ENCODE measurements around the gene ARRDC2.

The ARRDC2 gene

GRCh38 chr19:17968362-17968761 is 39.6 kb upstream of the ARRDC2 start:
- no peak for TF ChIP-seq CTCF (IDR thresholded peaks at IDR 0.05; ENCODE audit: borderline replicate concordance, insufficient read depth, low read depth, low read length)
- no peak overlapping the region for H3K4me3 ChIP-seq (ENCODE audit: low read depth, low read length)

- no peak for TF ChIP-seq CTCF (IDR thresholded peaks at IDR 0.05; ENCODE audit: borderline replicate concordance, insufficient read depth, low read depth, low read length)
- no peak overlapping the region for H3K4me3 ChIP-seq (ENCODE audit: low read depth, low read length)
Observed at GRCh38 chr19:17969096-17969792, 38.7 kb upstream of the ARRDC2 start.

GRCh38 chr19:17972230-17972629 is 35.7 kb upstream of the ARRDC2 start:
- TF ChIP-seq CTCF (IDR thresholded peaks at IDR 0.05; ENCODE audit: borderline replicate concordance, insufficient read depth, low read depth, low read length) = no peak
- no peak overlapping the region for H3K4me3 ChIP-seq (ENCODE audit: low read depth, low read length)

- no peak for TF ChIP-seq CTCF (IDR thresholded peaks at IDR 0.05; ENCODE audit: borderline replicate concordance, insufficient read depth, low read depth, low read length)
- H3K4me3 ChIP-seq (ENCODE audit: low read depth, low read length) = no peak overlapping the region
Observed at GRCh38 chr19:17973759-17974158, 34.2 kb upstream of the ARRDC2 start.

GRCh38 chr19:17974551-17974950 is 33.4 kb upstream of the ARRDC2 start:
- TF ChIP-seq CTCF (IDR thresholded peaks at IDR 0.05; ENCODE audit: borderline replicate concordance, insufficient read depth, low read depth, low read length) = no peak
- no peak overlapping the region for H3K4me3 ChIP-seq (ENCODE audit: low read depth, low read length)

GRCh38 chr19:17975032-17975431 is 32.9 kb upstream of the ARRDC2 start:
- no peak overlapping the region for H3K4me3 ChIP-seq (ENCODE audit: low read depth, low read length)
- TF ChIP-seq CTCF (IDR thresholded peaks at IDR 0.05; ENCODE audit: borderline replicate concordance, insufficient read depth, low read depth, low read length) = no peak

GRCh38 chr19:17977021-17977420 is 30.9 kb upstream of the ARRDC2 start:
- no peak for TF ChIP-seq CTCF (IDR thresholded peaks at IDR 0.05; ENCODE audit: borderline replicate concordance, insufficient read depth, low read depth, low read length)
- H3K4me3 ChIP-seq (ENCODE audit: low read depth, low read length) = no peak overlapping the region

Measured in GM12875 (cell line).